PC-9 (cell line): Measurements from ENCODE around the gene SLC25A51. TPM values are rescaled to one million over a fixed set of nuclear protein-coding genes. Genes with fewer than 3 reads are reported as not detected.

ENCODE experiments used
- BruUV-seq: library from RNA; stranded (reverse); fragments of 400-500 nt; replicated peaks from 2 replicates; lab custom pipeline; 2021; lab: Mats Ljungman, UMichigan
- CTCF ChIA-PET: fragments of 300-600 bp; sonication (Branson Sonifier 250); formaldehyde crosslinking; loops from one replicate; lab custom pipeline; 2022; ENCODE audit warnings: antibody characterized with exemption; lab: Charles Lee
- POLR2A ChIA-PET: fragments of 300-600 bp; sonication (Branson Sonifier 250); formaldehyde crosslinking; loops from one replicate; lab custom pipeline; 2022; ENCODE audit warnings: antibody characterized with exemption; ENCODE audit not compliant: unreplicated experiment; lab: Charles Lee
- DNase-seq, 2 experiments: peaks; one replicate each; pipeline versions ENCODE4 v3.0.0 to v3.0.0-alpha.2; 2015 to 2022; ENCODE audit warnings: mixed read lengths in 1 of 2
- H2AFZ ChIP-seq: fragments of 200-600 bp; sonication (generic); 2 replicates; pipeline ENCODE4 v1.8.1; 2017; ENCODE audit warnings: antibody characterized with exemption
- H3F3A ChIP-seq: fragments of 200-600 bp; sonication (generic); 2 replicates; pipeline ENCODE4 v1.8.1; 2017; ENCODE audit warnings: antibody characterized with exemption, mild to moderate bottlenecking, low read depth; ENCODE audit not compliant: insufficient read depth
- H3K27ac ChIP-seq: fragments of 200-600 bp; sonication (generic); 2 replicates; pipeline ENCODE4 v1.6.1; 2016; ENCODE audit warnings: mixed run types
- H3K27me3 ChIP-seq: fragments of 200-600 bp; sonication (generic); 2 replicates; pipeline ENCODE4 v1.6.1; 2016; ENCODE audit warnings: low read depth, mixed run types; ENCODE audit not compliant: insufficient read depth
- H3K36me3 ChIP-seq: fragments of 200-600 bp; sonication (generic); 2 replicates; pipeline ENCODE4 v1.6.1; 2016; ENCODE audit warnings: low read depth, mixed run types
- H3K4me1 ChIP-seq: fragments of 200-600 bp; sonication (generic); replicated peaks from 2 replicates; pipeline ENCODE4 v1.6.1; 2016; ENCODE audit warnings: mixed run types; ENCODE audit not compliant: insufficient read depth
- H3K4me2 ChIP-seq: fragments of 200-600 bp; sonication (generic); 2 replicates; pipeline ENCODE4 v1.6.1; 2017; ENCODE audit warnings: mixed run types
- H3K4me3 ChIP-seq: fragments of 200-600 bp; sonication (generic); 2 replicates; pipeline ENCODE4 v1.6.1; 2016; ENCODE audit warnings: mixed run types
- H3K79me2 ChIP-seq: fragments of 200-600 bp; sonication (generic); 2 replicates; pipeline ENCODE4 v1.6.1; 2017; ENCODE audit warnings: low read depth, mixed run types
- H3K9me2 ChIP-seq: fragments of 200-600 bp; sonication (generic); 2 replicates; pipeline ENCODE4 v1.8.1; 2017; ENCODE audit warnings: mild to moderate bottlenecking; ENCODE audit not compliant: insufficient read depth
- H3K9me3 ChIP-seq: fragments of 200-600 bp; sonication (generic); 2 replicates; pipeline ENCODE4 v1.8.1; 2016; ENCODE audit warnings: low read depth; ENCODE audit not compliant: insufficient read depth
- H4K20me1 ChIP-seq: fragments of 200-600 bp; sonication (generic); 2 replicates; pipeline ENCODE4 v1.8.1; 2017; ENCODE audit not compliant: insufficient read depth
- EZH2 ChIP-seq: fragments of 200-600 bp; sonication (generic); IDR thresholded peaks from 2 replicates; pipeline ENCODE4 v1.8.0; 2017; ENCODE audit warnings: antibody characterized with exemption, low read depth
- intact Hi-C: fragments of 100-400 bp; cut with micrococcal nuclease; formaldehyde crosslinking; loops from one replicate; pipeline ENCODE4 v1.10.0; 2022; ENCODE audit not compliant: unreplicated experiment
- total RNA-seq: library from RNA; stranded (reverse); gene quantifications from 2 replicates; pipeline ENCODE4 v1.2.3, GENCODE V29; 2021
- TF ChIP-seq, protein P1 (sequence below): fragments of 200-600 bp; sonication (generic); conservative IDR thresholded peaks from 2 replicates; pipeline ENCODE4 v1.6.1; 2017; ENCODE audit warnings: mixed run types, antibody characterized with exemption, mild to moderate bottlenecking, moderate library complexity

SLC25A51 gene
- total RNA-seq, 1 experiment from 2014 or later: 14.9 TPM

DNA sequence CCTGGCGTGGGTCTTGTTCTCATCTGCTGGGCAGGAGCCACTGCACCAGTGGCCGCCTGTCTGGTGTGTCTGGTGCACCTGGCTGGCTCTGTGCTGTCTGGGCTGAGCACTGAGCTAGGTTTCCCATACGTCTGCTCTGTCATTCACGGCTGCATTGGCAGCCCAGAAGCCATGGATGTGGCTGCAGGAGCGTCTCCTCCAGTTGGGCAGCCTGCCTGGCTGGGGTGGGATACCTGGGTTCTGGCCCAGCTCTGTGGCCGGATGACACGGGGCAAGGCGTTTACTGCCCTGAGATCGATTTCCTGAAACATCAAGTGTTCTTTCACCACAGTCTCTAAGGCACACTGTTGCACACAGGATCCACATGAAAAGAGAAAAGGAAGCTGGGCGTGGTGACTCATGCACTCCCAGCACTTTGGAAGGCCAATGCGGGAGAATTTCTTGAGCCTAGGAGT, 25.5 kb upstream of the SLC25A51 start:
- Histone ChIP-seq H3K4me1 (no peaks in the 10 kb centered on the region), H2AFZ (no peak overlapping the region), H3K27me3 (no peaks in the 10 kb centered on the region), H3K79me2 (peaks cover 20% of the 10 kb centered on the region; the same call in 1 of the 2 replicates), H3K36me3 (no peaks in the 10 kb centered on the region), H3K4me3 (no peak overlapping the region), H3F3A (peaks cover 6% of the 10 kb centered on the region; the same call in 1 of the 2 replicates), H3K27ac (no peak overlapping the region), H3K9me3 (no peaks in the 10 kb centered on the region), H3K9me2 (no peaks in the 10 kb centered on the region), H4K20me1 (peaks cover 13% of the 10 kb centered on the region), H3K4me2 (no peak overlapping the region)
- TF ChIP-seq EZH2: no peak
- TF ChIP-seq, protein P1, sequence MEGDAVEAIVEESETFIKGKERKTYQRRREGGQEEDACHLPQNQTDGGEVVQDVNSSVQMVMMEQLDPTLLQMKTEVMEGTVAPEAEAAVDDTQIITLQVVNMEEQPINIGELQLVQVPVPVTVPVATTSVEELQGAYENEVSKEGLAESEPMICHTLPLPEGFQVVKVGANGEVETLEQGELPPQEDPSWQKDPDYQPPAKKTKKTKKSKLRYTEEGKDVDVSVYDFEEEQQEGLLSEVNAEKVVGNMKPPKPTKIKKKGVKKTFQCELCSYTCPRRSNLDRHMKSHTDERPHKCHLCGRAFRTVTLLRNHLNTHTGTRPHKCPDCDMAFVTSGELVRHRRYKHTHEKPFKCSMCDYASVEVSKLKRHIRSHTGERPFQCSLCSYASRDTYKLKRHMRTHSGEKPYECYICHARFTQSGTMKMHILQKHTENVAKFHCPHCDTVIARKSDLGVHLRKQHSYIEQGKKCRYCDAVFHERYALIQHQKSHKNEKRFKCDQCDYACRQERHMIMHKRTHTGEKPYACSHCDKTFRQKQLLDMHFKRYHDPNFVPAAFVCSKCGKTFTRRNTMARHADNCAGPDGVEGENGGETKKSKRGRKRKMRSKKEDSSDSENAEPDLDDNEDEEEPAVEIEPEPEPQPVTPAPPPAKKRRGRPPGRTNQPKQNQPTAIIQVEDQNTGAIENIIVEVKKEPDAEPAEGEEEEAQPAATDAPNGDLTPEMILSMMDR: no peak
- no TSS peak for BruUV-seq
- no peak for DNase-seq
- intact Hi-C loops: no loop called here
- ChIA-PET CTCF (no interaction called here), POLR2A (no interaction called here)

DNA sequence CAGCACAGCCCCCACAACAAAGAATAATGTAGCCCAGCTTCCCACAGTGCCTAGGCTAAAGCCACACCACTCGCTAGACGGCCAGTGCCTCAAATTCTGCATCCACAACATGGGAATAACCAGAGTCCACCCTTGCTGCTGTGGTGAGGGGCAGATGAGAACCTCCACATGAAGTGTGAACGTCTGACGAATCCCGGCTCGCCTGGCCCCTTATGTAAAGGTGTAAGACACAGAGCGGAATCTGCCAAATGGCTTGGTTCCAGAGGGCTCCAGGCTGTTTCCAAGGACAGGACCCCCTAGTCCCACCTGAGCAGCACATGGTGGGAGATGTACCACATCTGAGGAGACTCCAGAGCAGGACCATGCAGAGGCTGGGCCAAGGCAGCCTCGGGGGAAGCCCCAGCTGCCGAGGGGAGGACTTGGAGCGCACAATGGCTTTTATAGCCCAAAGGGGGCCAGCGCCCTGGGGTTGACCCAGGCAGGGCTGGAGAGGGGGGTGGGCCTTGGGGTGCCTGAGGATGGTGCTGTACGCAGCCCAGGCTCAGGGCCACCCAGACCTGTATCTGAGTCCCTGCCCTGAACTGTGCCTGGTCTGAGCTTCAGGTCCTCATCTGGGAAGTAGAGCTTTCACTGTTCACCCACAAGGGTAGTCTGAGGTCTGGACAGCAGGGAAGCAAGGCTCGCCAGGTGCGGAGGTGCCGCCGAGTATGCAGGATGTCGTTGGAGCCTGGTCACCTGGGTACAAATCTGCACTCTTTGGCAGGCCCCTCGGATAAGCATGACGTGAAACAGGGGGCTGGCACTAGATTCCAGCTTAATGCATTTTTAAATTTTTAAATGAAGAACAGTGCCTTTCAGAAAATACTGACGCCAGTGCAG, 24.9 kb upstream of the SLC25A51 start:
- peaks cover 19% of the 10 kb centered on the region; the same call in 1 of the 2 replicates for H3K79me2 ChIP-seq
- H3K4me3 ChIP-seq: no peak overlapping the region
- no peaks in the 10 kb centered on the region for H3K4me1 ChIP-seq
- no TSS peak for BruUV-seq
- TF ChIP-seq EZH2: no peak
- TF ChIP-seq, protein P1: no peak
- H4K20me1 ChIP-seq: peaks cover 13% of the 10 kb centered on the region
- no peaks in the 10 kb centered on the region for H3K9me2 ChIP-seq
- no peaks in the 10 kb centered on the region for H3K27me3 ChIP-seq
- no peak overlapping the region for H2AFZ ChIP-seq
- no peaks in the 10 kb centered on the region for H3K9me3 ChIP-seq
- no peak overlapping the region for H3K27ac ChIP-seq
- intact Hi-C loops: no loop called here
- H3K36me3 ChIP-seq: no peaks in the 10 kb centered on the region
- ChIA-PET POLR2A (no interaction called here), CTCF (no interaction called here)
- H3K4me2 ChIP-seq: no peak overlapping the region
- no peak for DNase-seq
- H3F3A ChIP-seq: peaks cover 6% of the 10 kb centered on the region; the same call in 1 of the 2 replicates

DNA sequence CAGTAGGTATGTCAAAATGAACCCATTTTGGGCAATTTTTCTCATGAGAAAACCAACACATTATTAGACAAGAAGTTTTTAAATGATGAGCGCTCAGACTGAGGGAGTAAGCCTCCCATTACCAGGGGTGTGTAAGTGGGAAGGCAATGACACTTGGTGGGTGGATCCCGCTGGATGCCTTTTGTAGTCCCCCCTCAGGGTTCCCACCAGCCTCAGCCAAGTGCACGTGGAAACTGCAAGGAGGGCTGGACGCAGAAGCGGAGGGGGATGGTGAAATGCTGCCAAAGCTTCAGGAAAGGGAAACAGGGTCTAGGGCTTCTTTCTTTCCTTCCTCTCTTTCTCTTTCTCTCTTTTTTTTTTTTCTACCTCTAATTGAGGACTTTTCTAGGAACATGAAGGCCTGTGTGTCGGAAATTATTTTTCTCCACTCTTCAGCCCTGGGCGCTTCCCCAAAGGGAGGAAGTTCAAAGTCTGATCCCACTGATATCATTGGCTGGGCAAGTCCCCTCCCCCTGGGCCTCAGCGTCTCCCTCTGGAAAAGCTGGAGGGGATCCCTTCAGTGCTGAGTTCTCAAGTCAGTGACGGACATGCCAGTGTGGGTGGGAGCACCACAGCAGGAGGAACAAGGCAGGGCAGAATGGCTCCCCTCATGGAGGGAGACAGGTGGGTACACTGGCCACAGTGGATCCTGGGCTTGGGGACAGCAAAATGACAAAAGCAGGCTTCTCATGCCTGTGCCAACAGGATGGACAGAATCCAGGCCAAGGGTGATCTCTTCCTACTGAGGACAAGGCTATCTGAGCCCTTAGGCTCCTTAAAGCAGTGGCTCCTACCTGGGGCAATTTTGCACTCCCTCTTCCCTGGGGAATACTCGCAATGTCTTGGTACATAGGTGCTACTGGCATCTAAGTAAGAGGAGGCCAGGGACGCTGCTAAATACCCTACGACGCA, 23.9 kb upstream of the SLC25A51 start:
- H3K79me2 ChIP-seq: peaks cover 19% of the 10 kb centered on the region; the same call in 1 of the 2 replicates
- H3K4me1 ChIP-seq: no peaks in the 10 kb centered on the region
- ChIA-PET POLR2A (no interaction called here), CTCF (no interaction called here)
- DNase-seq: no peak
- H3K27me3 ChIP-seq: no peaks in the 10 kb centered on the region
- no peaks in the 10 kb centered on the region for H3K9me3 ChIP-seq
- H3K9me2 ChIP-seq: no peaks in the 10 kb centered on the region
- peaks cover 6% of the 10 kb centered on the region; the same call in 1 of the 2 replicates for H3F3A ChIP-seq
- TF ChIP-seq, protein P1: no peak
- TF ChIP-seq EZH2: no peak
- H3K4me2 ChIP-seq: no peak overlapping the region
- H2AFZ ChIP-seq: no peak overlapping the region
- peaks cover 13% of the 10 kb centered on the region for H4K20me1 ChIP-seq
- no peak overlapping the region for H3K4me3 ChIP-seq
- no peak overlapping the region for H3K27ac ChIP-seq
- intact Hi-C loops: no loop called here
- no peaks in the 10 kb centered on the region for H3K36me3 ChIP-seq
- no TSS peak for BruUV-seq
